Liver (tissue), 9 donors: ENCODE results near the gene TMPRSS9. TPM values are rescaled to one million over a fixed set of nuclear protein-coding genes. Genes with fewer than 3 reads are reported as not detected.

ENCODE experiments used
- DNase-seq: peaks from one replicate; pipeline ENCODE4 v3.0.0-alpha.2; 2017; ENCODE audit warnings: low spot score
- H3K27ac ChIP-seq, 2 donors: one replicate each; pipeline ENCODE4 v1.7.0; 2013; ENCODE audit warnings: inconsistent platforms in 2 of 2, low read length in 2 of 2, control low read depth in 1 of 2, low read depth in 1 of 2, mild to moderate bottlenecking in 1 of 2
- H3K27me3 ChIP-seq, 4 donors: one replicate each; pipeline versions ENCODE4 v1.6.1 to v1.7.0; 2013; ENCODE audit warnings: low read length in 3 of 4, inconsistent platforms in 1 of 4, mild to moderate bottlenecking in 1 of 4, moderate library complexity in 1 of 4; ENCODE audit not compliant: control insufficient read depth in 4 of 4, insufficient read depth in 4 of 4
- H3K36me3 ChIP-seq, 4 donors: one replicate each; pipeline versions ENCODE4 v1.6.1 to v1.7.0; 2013; ENCODE audit warnings: low read length in 3 of 4, mild to moderate bottlenecking in 3 of 4, low read depth in 1 of 4, moderate library complexity in 1 of 4; ENCODE audit not compliant: control insufficient read depth in 4 of 4, insufficient read depth in 3 of 4
- H3K4me1 ChIP-seq, 4 donors: one replicate each; pipeline versions ENCODE4 v1.6.1 to v1.7.0; 2013; ENCODE audit warnings: low read length in 3 of 4, mild to moderate bottlenecking in 3 of 4, moderate library complexity in 1 of 4; ENCODE audit not compliant: control insufficient read depth in 4 of 4, insufficient read depth in 4 of 4
- H3K4me3 ChIP-seq, 3 donors: one replicate each; pipeline versions ENCODE4 v1.6.1 to v1.7.0; 2013; ENCODE audit warnings: low read length in 3 of 3, control low read depth in 1 of 3, low read depth in 1 of 3, mild to moderate bottlenecking in 1 of 3
- H3K9ac ChIP-seq, 2 donors: one replicate each; pipeline ENCODE4 v1.7.0; 2013; ENCODE audit warnings: low read length in 2 of 2, mild to moderate bottlenecking in 2 of 2, moderate library complexity in 2 of 2, control low read depth in 1 of 2, low read depth in 1 of 2
- H3K9me3 ChIP-seq, 4 donors: one replicate each; pipeline versions ENCODE4 v1.6.1 to v1.7.0; 2013; ENCODE audit warnings: low read length in 3 of 4; ENCODE audit not compliant: control insufficient read depth in 4 of 4
- CTCF ChIP-seq: fragments of 150-350 bp; IDR thresholded peaks from 2 replicates; pipeline ENCODE4 v1.5.1; 2017; ENCODE audit warnings: improper control_type of control experiment, low read depth, low read length; ENCODE audit not compliant: missing input control
- EGR1 ChIP-seq, 2 donors: IDR thresholded peaks; 2 replicates each; pipeline ENCODE4 v1.6.1; 2016 to 2018; ENCODE audit warnings: antibody characterized with exemption in 2 of 2, low read depth in 2 of 2
- FOXA1 ChIP-seq: IDR thresholded peaks from 2 replicates; pipeline ENCODE4 v1.6.1; 2016; ENCODE audit warnings: antibody characterized with exemption
- FOXA2 ChIP-seq: IDR thresholded peaks from 2 replicates; pipeline ENCODE4 v1.6.1; 2016; ENCODE audit warnings: antibody characterized with exemption
- GABPA ChIP-seq, 2 donors: IDR thresholded peaks in 1 of 2; conservative IDR thresholded peaks in 1 of 2; 2 replicates each; pipeline ENCODE4 v1.6.1; 2016; ENCODE audit warnings: antibody characterized with exemption in 2 of 2, mild to moderate bottlenecking in 1 of 2, moderate library complexity in 1 of 2
- HNF4G ChIP-seq: IDR thresholded peaks from 2 replicates; pipeline ENCODE4 v1.6.1; 2016; ENCODE audit warnings: antibody characterized with exemption
- MAX ChIP-seq: IDR thresholded peaks from 2 replicates; pipeline ENCODE4 v1.6.1; 2016; ENCODE audit warnings: antibody characterized with exemption
- NR2F2 ChIP-seq: IDR thresholded peaks from 2 replicates; pipeline ENCODE4 v1.6.1; 2016; ENCODE audit warnings: antibody characterized with exemption
- RAD21 ChIP-seq, 2 donors: IDR thresholded peaks; 2 replicates each; pipeline ENCODE4 v1.6.1; 2016; ENCODE audit warnings: antibody characterized with exemption in 2 of 2, mild to moderate bottlenecking in 2 of 2
- SP1 ChIP-seq: IDR thresholded peaks from 2 replicates; pipeline ENCODE4 v1.6.1; 2018; ENCODE audit warnings: antibody characterized with exemption, mild to moderate bottlenecking
- TAF1 ChIP-seq: conservative IDR thresholded peaks from 2 replicates; pipeline ENCODE4 v1.6.1; 2016; ENCODE audit warnings: antibody characterized with exemption, mild to moderate bottlenecking
- ZBTB33 ChIP-seq: IDR thresholded peaks from 2 replicates; pipeline ENCODE4 v1.6.1; 2016; ENCODE audit warnings: antibody characterized with exemption
- WGBS: extraction: QIAGEN DNeasy Blood & Tissue Kit; methylation state at CpG from one replicate; pipeline ENCODE4 v1.1.7; 2013; 5-methylcytosine and 5-hydroxymethylcytosine counted together
- polyA plus RNA-seq, 2 donors: library from polyadenylated mRNA; stranded (reverse) in 1 of 2; unstranded in 1 of 2; fragments of 200-250 nt in 1 of 2; fragments of >200 nt in 1 of 2; fragmentation: Nextera tagmentation in 1 of 2; extraction: Ambion mirVana in 1 of 2; gene quantifications; one replicate each; pipeline versions ENCODE4 v1.2.1 to v1.2.3, GENCODE V29; 2013 to 2015
- total RNA-seq, 2 donors: library from RNA; depleted of rRNA; stranded (reverse); fragments of >200 nt; gene quantifications; one replicate each; pipeline ENCODE4 v1.2.3, GENCODE V29; 2014
- donor health status: healthy.
- donor health status: healthy.
- donor health status: healthy.
- donor health status: healthy.
- donor health status: healthy.

TMPRSS9 gene
- total and polyA plus RNA-seq, 4 donors, result 0.39 to 24.8 (median 1.5) TPM

GRCh38 chr19:2410023-2410422 is 50.0 kb downstream of the TMPRSS9 start:
- no peak overlapping the region for H3K9ac ChIP-seq
- no peak overlapping the region for H3K4me3 ChIP-seq
- H3K4me1 ChIP-seq, result no peaks in the 10 kb centered on the region
- DNase-seq, result no peak
- TF ChIP-seq ZBTB33 (no peak), FOXA1 (no peak)
- H3K36me3 ChIP-seq, result peaks cover 0 to 6% (median 0%) of the 10 kb centered on the region in 4 donors
- H3K27me3 ChIP-seq, result no peaks in the 10 kb centered on the region
- H3K27ac ChIP-seq, result no peak overlapping the region
- H3K9me3 ChIP-seq, result no peaks in the 10 kb centered on the region
- WGBS, result 94% methylated on average over 7 of the region's 7 CpGs

- no peak for DNase-seq
- peaks cover 0 to 6% (median 0%) of the 10 kb centered on the region in 4 donors for H3K36me3 ChIP-seq
- 92% methylated on average over 8 of the region's 8 CpGs for WGBS
- H3K4me3 ChIP-seq, result no peak overlapping the region
- no peak overlapping the region for H3K27ac ChIP-seq
- TF ChIP-seq FOXA2 (no peak), NR2F2 (no peak), ZBTB33 (no peak), CTCF (no peak), SP1 (no peak), RAD21 (IDR thresholded peaks at IDR 0.05) (no peak), GABPA (IDR thresholded peaks at IDR 0.05 in 1 of 2, conservative IDR thresholded peaks at IDR 0.05 in 1 of 2) (no peak), TAF1 (no peak), FOXA1 (no peak)
- H3K27me3 ChIP-seq, result no peaks in the 10 kb centered on the region
- no peak overlapping the region for H3K9ac ChIP-seq
- H3K9me3 ChIP-seq, result no peaks in the 10 kb centered on the region
- H3K4me1 ChIP-seq, result peaks cover 5 to 6% (median 6%) of the 10 kb centered on the region in 4 donors
Measured at GRCh38 chr19:2411709-2412108, 51.6 kb downstream of the TMPRSS9 start.

GRCh38 chr19:2412449-2412848 is 52.4 kb downstream of the TMPRSS9 start:
- H3K4me3 ChIP-seq, result no peak overlapping the region
- peaks cover 0 to 6% (median 0%) of the 10 kb centered on the region in 4 donors for H3K36me3 ChIP-seq
- no peak for DNase-seq
- H3K9ac ChIP-seq, result no peak overlapping the region
- no peaks in the 10 kb centered on the region for H3K27me3 ChIP-seq
- WGBS, result 64% methylated on average over 2 of the region's 2 CpGs
- H3K9me3 ChIP-seq, result no peaks in the 10 kb centered on the region
- no peak overlapping the region for H3K27ac ChIP-seq
- peaks cover 5 to 6% (median 6%) of the 10 kb centered on the region in 4 donors for H3K4me1 ChIP-seq
- TF ChIP-seq RAD21 (IDR thresholded peaks at IDR 0.05) (no peak), MAX (no peak), GABPA (IDR thresholded peaks at IDR 0.05 in 1 of 2, conservative IDR thresholded peaks at IDR 0.05 in 1 of 2) (no peak), HNF4G (no peak), FOXA2 (no peak), EGR1 (IDR thresholded peaks at IDR 0.05; ENCODE audit: low read depth in 2 of 2) (no peak), CTCF (no peak), ZBTB33 (no peak)
